K562 (cell line): ENCODE results near the gene MAGEA4. TPM values are rescaled to one million over a fixed set of nuclear protein-coding genes. Genes with fewer than 3 reads are reported as not detected.
A peak's percentile ranks its signal among the peaks of the same experiment; 100 is the strongest.

Experiments
- ATAC-seq: fragments of 200-7000 bp; cut with Tn5 transposase; 3 replicates; pipeline ENCODE4 v1.9.1; 2020; ENCODE audit warnings: moderate library complexity
- BruUV-seq: library from RNA; stranded (reverse); fragments of 400-500 nt; replicated peaks from 2 replicates; lab custom pipeline; 2021; lab: Mats Ljungman, UMichigan
- CTCF ChIA-PET: fragments of 300-600 bp; formaldehyde crosslinking; extraction: SDS; loops from one replicate; lab custom pipeline; 2021; ENCODE audit warnings: low intra/inter-chr PET ratio; lab: Yijun Ruan, JAX
- POLR2A ChIA-PET: fragments of 300-600, 350-650 bp; sonication (Branson Sonifier 250); formaldehyde crosslinking; extraction: SDS; loops from one replicate; lab custom pipeline; 2021; ENCODE audit warnings: antibody characterized with exemption, inconsistent platforms; lab: Yijun Ruan, JAX
- DNase-seq, 4 experiments: peaks; one replicate each; pipeline versions ENCODE4 v3.0.0 to v3.0.0-alpha.2; 2011 to 2018; ENCODE audit warnings: low spot score in 3 of 4, mixed read lengths in 3 of 4; ENCODE audit errors: extremely low read depth in 1 of 4
- FAIRE-seq: peaks from 2 replicates; lab custom pipeline; 2011; peaks lifted over from hg19 to GRCh38; lab: Jason Lieb, UNC
- H2AFZ ChIP-seq: 2 replicates; pipeline ENCODE4 v1.6.0; 2011; ENCODE audit warnings: low read depth, low read length, control low read depth, inconsistent platforms
- H3K27ac ChIP-seq: fragments of 200-600 bp; 3 replicates; pipeline ENCODE4 v1.8.0; 2011; ENCODE audit warnings: low read depth, mild to moderate bottlenecking, control low read depth, inconsistent platforms, low read length, moderate library complexity, mixed read lengths; ENCODE audit errors: extremely low read depth
- H3K27me3 ChIP-seq, 2 experiments: fragments of 300-600 bp in 1 of 2; 2 replicates in 1 of 2; 3 replicates in 1 of 2; pipeline versions ENCODE4 v1.6.0 to v1.8.0; 2011; ENCODE audit warnings: inconsistent platforms in 2 of 2, low read length in 2 of 2, mild to moderate bottlenecking in 1 of 2, mixed read lengths in 1 of 2, moderate library complexity in 1 of 2; ENCODE audit not compliant: control insufficient read depth in 2 of 2, insufficient read depth in 2 of 2
- H3K36me3 ChIP-seq: fragments of 300-600 bp; 3 replicates; pipeline ENCODE4 v1.8.0; 2011; ENCODE audit warnings: mild to moderate bottlenecking, low read length, inconsistent platforms; ENCODE audit not compliant: control insufficient read depth, insufficient read depth
- H3K4me1 ChIP-seq, 2 experiments: fragments of 200-600 bp in 1 of 2; replicated peaks in 1 of 2; 2 replicates in 1 of 2; 3 replicates in 1 of 2; pipeline versions ENCODE4 v1.5.1 to v1.8.0; 2011; ENCODE audit warnings: inconsistent platforms in 2 of 2, low read length in 2 of 2, mild to moderate bottlenecking in 1 of 2, mixed read lengths in 1 of 2, moderate library complexity in 1 of 2; ENCODE audit not compliant: control insufficient read depth in 2 of 2, insufficient read depth in 2 of 2
- H3K4me2 ChIP-seq: 2 replicates; pipeline ENCODE4 v1.6.1; 2011; ENCODE audit warnings: low read length, control low read depth, inconsistent platforms, mixed read lengths; ENCODE audit not compliant: insufficient read depth
- H3K4me3 ChIP-seq: fragments of 200-600 bp; sonication (generic), shearing (Covaris generic); 2 replicates; pipeline ENCODE4 v1.5.1; 2016; ENCODE audit warnings: control low read depth, inconsistent platforms
- H3K79me2 ChIP-seq: fragments of 200-600 bp; 3 replicates; pipeline ENCODE4 v1.8.0; 2011; ENCODE audit warnings: low read length, inconsistent platforms; ENCODE audit not compliant: control insufficient read depth, insufficient read depth
- H3K9ac ChIP-seq, 2 experiments: 2 replicates each; pipeline versions ENCODE4 v1.6.0 to v1.6.1; 2011; ENCODE audit warnings: low read depth in 2 of 2, low read length in 2 of 2, control low read depth in 1 of 2, inconsistent platforms in 1 of 2, mild to moderate bottlenecking in 1 of 2, mixed read lengths in 1 of 2; ENCODE audit not compliant: insufficient read depth in 1 of 2
- H3K9me1 ChIP-seq: one replicate; pipeline ENCODE4 v1.6.0; 2011; ENCODE audit warnings: inconsistent platforms, mild to moderate bottlenecking, low read length, moderate library complexity; ENCODE audit not compliant: control insufficient read depth, insufficient read depth
- H3K9me3 ChIP-seq: replicated peaks from 2 replicates; pipeline ENCODE4 v1.5.1; 2011; ENCODE audit warnings: low read depth, low read length, inconsistent platforms; ENCODE audit not compliant: control insufficient read depth, insufficient read depth
- H4K20me1 ChIP-seq: replicated peaks from 2 replicates; pipeline ENCODE4 v1.6.1; 2011; ENCODE audit warnings: low read length, inconsistent platforms, mixed read lengths; ENCODE audit not compliant: control insufficient read depth, insufficient read depth
- CBFA2T3 ChIP-seq: fragments of 450-650 bp; IDR thresholded peaks from 2 replicates; pipeline ENCODE4 v1.6.1; 2017
- MIER1 ChIP-seq: fragments of 450-650 bp; IDR thresholded peaks from 2 replicates; pipeline ENCODE4 v1.6.1; 2016; ENCODE audit warnings: antibody characterized with exemption, mild to moderate bottlenecking, low read depth
- NCOA6 ChIP-seq: fragments of 450-650 bp; IDR thresholded peaks from 2 replicates; pipeline ENCODE4 v1.6.1; 2017; ENCODE audit warnings: mild to moderate bottlenecking
- RBM25 ChIP-seq: fragments of 200-400 bp; formaldehyde crosslinking; IDR thresholded peaks from 2 replicates; pipeline ENCODE4 v1.6.1; 2018; ENCODE audit warnings: low read length, low read depth, moderate library complexity; ENCODE audit not compliant: severe bottlenecking
- SOX6 ChIP-seq: fragments of 450-650 bp; IDR thresholded peaks from 2 replicates; pipeline ENCODE4 v1.6.1; 2014; ENCODE audit warnings: mild to moderate bottlenecking
- SUPT5H ChIP-seq: fragments of 450-650 bp; IDR thresholded peaks from 2 replicates; pipeline ENCODE4 v1.6.1; 2016
- WGBS: fragments of 100-300 bp; shearing (Covaris generic); methylation state at CpG from one replicate; pipeline ENCODE4 v1.1.6; 2016; ENCODE audit warnings: low coverage, mixed read lengths; ENCODE audit not compliant: insufficient coverage; ENCODE audit errors: missing lambda C conversion rate; 5-methylcytosine and 5-hydroxymethylcytosine counted together
- in situ Hi-C: fragments of 300-500 bp; cut with MboI; formaldehyde crosslinking; loops from 4 replicates; pipeline ENCODE4 v1.15.0; 2018; ENCODE audit warnings: inconsistent platforms, mixed read lengths
- intact Hi-C: fragments of 100-400 bp; cut with micrococcal nuclease; formaldehyde crosslinking; loops from 2 replicates; pipeline ENCODE4 v1.14.2; 2022
- polyA plus RNA-seq, 8 experiments: library from polyadenylated mRNA; depleted of rRNA in 4 of 8; stranded (reverse) in 5 of 8; unstranded in 3 of 8; fragments of >200 nt; fragmentation: Nextera tagmentation in 2 of 8; fragmentation: Illumina TruSeq in 1 of 8; extraction: Ambion mirVana in 2 of 8; extraction: Trizol in 1 of 8; gene quantifications; 2 replicates each; pipeline versions ENCODE4 v1.2.1 to v1.2.3, GENCODE V29; 2011 to 2014; ENCODE audit warnings: inconsistent platforms in 1 of 8, missing spikeins in 1 of 8
- total RNA-seq, 7 experiments: library from RNA; depleted of rRNA in 6 of 7; stranded (reverse); fragments of >200 nt in 6 of 7; fragmentation: Illumina TruSeq in 2 of 7; extraction: Trizol in 2 of 7; gene quantifications; 2 replicates each; pipeline versions ENCODE4 v1.2.1 to v1.2.3, GENCODE V29; 2011 to 2021; ENCODE audit warnings: low replicate concordance in 1 of 7
- TF ChIP-seq, protein P1 (sequence below): sonication (generic); formaldehyde crosslinking; IDR thresholded peaks from 2 replicates; pipeline ENCODE4 v1.8.0; 2022; ENCODE audit warnings: mild to moderate bottlenecking, missing genetic modification reagents
- TF ChIP-seq, protein P2 (sequence below), 2 experiments: fragments of 450-650 bp; IDR thresholded peaks; 2 replicates each; pipeline ENCODE4 v1.6.1; 2016

Gene MAGEA4
- total and polyA plus RNA-seq, 9 of the 15 experiments (the other 6 are each of a cell fraction or from before 2014, with no cell fraction given) = 0.42 to 1.9 (median 0.69) TPM

DNA sequence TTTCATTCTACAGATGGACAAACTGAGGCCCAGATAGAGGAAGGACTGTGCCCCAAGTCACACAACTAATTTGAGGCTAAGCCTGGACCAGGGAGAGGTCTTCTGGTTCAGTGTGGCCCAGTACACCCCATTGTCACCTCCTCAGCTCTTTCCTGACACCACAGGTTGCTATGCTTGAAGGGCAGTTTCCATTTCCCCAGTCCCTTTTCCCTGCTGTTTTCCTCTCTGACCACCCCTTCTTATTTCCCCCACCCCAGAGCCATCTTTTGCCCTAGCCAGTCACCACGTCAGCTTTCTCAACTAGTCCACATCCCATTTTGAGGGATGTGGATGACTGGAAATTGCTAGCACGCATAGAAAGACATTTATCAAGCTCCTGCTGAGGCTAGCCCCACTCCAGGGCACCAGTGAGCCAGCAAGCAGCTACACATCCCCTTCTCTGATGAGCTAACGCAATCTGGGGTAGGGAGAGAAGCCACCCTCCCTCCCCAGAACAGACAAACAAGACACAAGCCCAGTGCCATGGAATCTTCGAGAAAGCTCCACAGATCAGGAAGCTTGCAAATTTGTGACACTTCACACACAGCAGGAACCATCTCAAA, 60.5 kb downstream of the MAGEA4 start:
- 0 out of 2 replicates have a peak overlapping the region, but pooled peaks have one; percentile 32 for H2AFZ ChIP-seq
- H3K9me1 ChIP-seq = peaks cover 2% of the 10 kb centered on the region
- H3K9me3 ChIP-seq = no peaks in the 10 kb centered on the region
- H3K9ac ChIP-seq = peak overlapping the region; percentile 83 to 92; a peak in 3 of 4 replicates
- in situ Hi-C loops (no loop called here), intact Hi-C loops (loop anchor here (5.0 to 10.0 kb wide), 3 partner anchors 152 to 369 kb away; no protein-coding TSS in a partner anchor)
- H3K4me1 ChIP-seq = peaks cover 20 to 26% of the 10 kb centered on the region in 2 experiments; a peak in 4 of 5 replicates
- FAIRE-seq (no peak), DNase-seq (peak in 1 of 4 experiments; percentile 26), ATAC-seq (peak; percentile 21; the same call in 2 of the 3 replicates)
- TF ChIP-seq NCOA6 (no peak), SUPT5H (0 out of 2 replicates have a peak, but pooled peaks have one; percentile 16), SOX6 (no peak), RBM25 (peak; percentile 9), CBFA2T3 (0 out of 2 replicates have a peak, but pooled peaks have one; percentile 5), MIER1 (0 out of 2 replicates have a peak, but pooled peaks have one; percentile 68)
- TF ChIP-seq, protein P1, sequence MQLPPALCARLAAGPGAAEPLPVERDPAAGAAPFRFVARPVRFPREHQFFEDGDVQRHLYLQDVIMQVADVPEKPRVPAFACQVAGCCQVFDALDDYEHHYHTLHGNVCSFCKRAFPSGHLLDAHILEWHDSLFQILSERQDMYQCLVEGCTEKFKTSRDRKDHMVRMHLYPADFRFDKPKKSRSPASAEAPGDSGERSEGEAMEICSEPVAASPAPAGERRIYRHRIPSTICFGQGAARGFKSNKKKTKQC (CRISPR knock-in tag) = no peak
- TF ChIP-seq, protein P2, sequence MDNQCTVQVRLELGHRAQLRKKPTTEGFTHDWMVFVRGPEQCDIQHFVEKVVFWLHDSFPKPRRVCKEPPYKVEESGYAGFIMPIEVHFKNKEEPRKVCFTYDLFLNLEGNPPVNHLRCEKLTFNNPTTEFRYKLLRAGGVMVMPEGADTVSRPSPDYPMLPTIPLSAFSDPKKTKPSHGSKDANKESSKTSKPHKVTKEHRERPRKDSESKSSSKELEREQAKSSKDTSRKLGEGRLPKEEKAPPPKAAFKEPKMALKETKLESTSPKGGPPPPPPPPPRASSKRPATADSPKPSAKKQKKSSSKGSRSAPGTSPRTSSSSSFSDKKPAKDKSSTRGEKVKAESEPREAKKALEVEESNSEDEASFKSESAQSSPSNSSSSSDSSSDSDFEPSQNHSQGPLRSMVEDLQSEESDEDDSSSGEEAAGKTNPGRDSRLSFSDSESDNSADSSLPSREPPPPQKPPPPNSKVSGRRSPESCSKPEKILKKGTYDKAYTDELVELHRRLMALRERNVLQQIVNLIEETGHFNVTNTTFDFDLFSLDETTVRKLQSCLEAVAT (IDR thresholded peaks at IDR 0.05) = peak in 1 of 2 experiments; percentile 49; a peak in 1 of 4 replicates
- H3K36me3 ChIP-seq = peaks cover 42% of the 10 kb centered on the region
- peak overlapping the region; percentile 83 for H3K27ac ChIP-seq
- ChIA-PET POLR2A (interaction anchor here (0.7 to 4.4 kb wide), 12 partner anchors 10 to 648 kb away, joined by 3 to 45 read pairs (median 4); no protein-coding TSS in a partner anchor), CTCF (no interaction called here)
- H4K20me1 ChIP-seq = peaks cover 17% of the 10 kb centered on the region
- H3K4me3 ChIP-seq = peak overlapping the region; percentile 93
- BruUV-seq = no TSS peak
- WGBS = 0% methylated on average over 2 of the region's 4 CpGs
- peak overlapping the region; percentile 98 for H3K4me2 ChIP-seq
- no peaks in the 10 kb centered on the region for H3K27me3 ChIP-seq
- H3K79me2 ChIP-seq = peaks cover 90% of the 10 kb centered on the region
